ENCODE results near the gene PCDH9.

The PCDH9 gene

GRCh38 chr13:67192751-67193150 is 37.4 kb downstream of the PCDH9 start:
- no peak overlapping the region for H3K9ac ChIP-seq (ENCODE audit: low read length)
- H2AFZ ChIP-seq (ENCODE audit: insufficient read depth, low read length, poor library complexity): no peak overlapping the region
- no peak overlapping the region for H2BK5ac ChIP-seq (ENCODE audit: low read depth, low read length, poor library complexity)
- H4K12ac ChIP-seq (ENCODE audit: low read depth, low read length): no peak overlapping the region
- H3K4me2 ChIP-seq (ENCODE audit: low read length): no peak overlapping the region
- no peak overlapping the region for H2BK12ac ChIP-seq (ENCODE audit: low read length)
- H3K4ac ChIP-seq (ENCODE audit: low read depth, low read length): no peak overlapping the region
- H3K27me3 ChIP-seq (ENCODE audit: insufficient read depth, low read length): no peaks in the 10 kb centered on the region
- H3K14ac ChIP-seq (ENCODE audit: low read length): no peak overlapping the region
- no peaks in the 10 kb centered on the region for H3K79me1 ChIP-seq (ENCODE audit: low read length)
- H4K91ac ChIP-seq (ENCODE audit: low read depth, low read length): no peak overlapping the region
- H3K79me2 ChIP-seq (ENCODE audit: control insufficient read depth, insufficient read depth, low read length, poor library complexity): no peaks in the 10 kb centered on the region
- H3K4me3 ChIP-seq (ENCODE audit: low read depth, low read length): no peak overlapping the region
- no peaks in the 10 kb centered on the region for H3K9me3 ChIP-seq (ENCODE audit: insufficient read depth, low read depth, low read length)
- H3K4me1 ChIP-seq (ENCODE audit: control insufficient read depth in 1 of 2, insufficient read depth in 2 of 2, low read length in 2 of 2): no peaks in the 10 kb centered on the region
- no peaks in the 10 kb centered on the region for H3K36me3 ChIP-seq (ENCODE audit: control insufficient read depth in 1 of 2, insufficient read depth in 2 of 2, low read length in 2 of 2)
- no CpG with 5 or more reads among the region's 4 CpGs for WGBS (ENCODE audit: extremely low coverage, insufficient coverage, insufficient read length)
- H4K8ac ChIP-seq (ENCODE audit: low read depth, low read length): no peak overlapping the region
- no peak overlapping the region for H3K27ac ChIP-seq (ENCODE audit: low read depth, low read length)
- no peak overlapping the region for H2AK5ac ChIP-seq (ENCODE audit: low read length)
- no peak for DNase-seq
- no peak overlapping the region for H3K18ac ChIP-seq (ENCODE audit: low read length)
- no peak overlapping the region for H2BK120ac ChIP-seq (ENCODE audit: insufficient read depth, low read length, poor library complexity)
- no peak overlapping the region for H3K23ac ChIP-seq (ENCODE audit: low read length)

GRCh38 chr13:67186995-67187569 is 43.1 kb downstream of the PCDH9 start:
- Histone ChIP-seq H2AFZ (ENCODE audit: insufficient read depth, low read length, poor library complexity) (no peak overlapping the region), H3K4me2 (ENCODE audit: low read length) (no peak overlapping the region), H4K91ac (ENCODE audit: low read depth, low read length) (no peak overlapping the region), H3K9ac (ENCODE audit: low read length) (no peak overlapping the region), H2BK12ac (ENCODE audit: low read length) (no peak overlapping the region), H3K79me1 (ENCODE audit: low read length) (no peaks in the 10 kb centered on the region), H3K18ac (ENCODE audit: low read length) (no peak overlapping the region), H4K12ac (ENCODE audit: low read depth, low read length) (no peak overlapping the region), H2BK120ac (ENCODE audit: insufficient read depth, low read length, poor library complexity) (no peak overlapping the region), H2AK5ac (ENCODE audit: low read length) (no peak overlapping the region), H3K4me3 (ENCODE audit: low read depth, low read length) (no peak overlapping the region), H4K8ac (ENCODE audit: low read depth, low read length) (no peak overlapping the region), H3K27me3 (ENCODE audit: insufficient read depth, low read length) (no peaks in the 10 kb centered on the region), H3K4me1 (ENCODE audit: control insufficient read depth in 1 of 2, insufficient read depth in 2 of 2, low read length in 2 of 2) (no peaks in the 10 kb centered on the region), H3K4ac (ENCODE audit: low read depth, low read length) (no peak overlapping the region), H3K36me3 (ENCODE audit: control insufficient read depth in 1 of 2, insufficient read depth in 2 of 2, low read length in 2 of 2) (no peaks in the 10 kb centered on the region), H3K14ac (ENCODE audit: low read length) (no peak overlapping the region), H3K9me3 (ENCODE audit: insufficient read depth, low read depth, low read length) (no peaks in the 10 kb centered on the region), H3K27ac (ENCODE audit: low read depth, low read length) (no peak overlapping the region), H2BK5ac (ENCODE audit: low read depth, low read length, poor library complexity) (no peak overlapping the region), H3K79me2 (ENCODE audit: control insufficient read depth, insufficient read depth, low read length, poor library complexity) (no peaks in the 10 kb centered on the region), H3K23ac (ENCODE audit: low read length) (no peak overlapping the region)
- WGBS (ENCODE audit: extremely low coverage, insufficient coverage, insufficient read length): no CpG with 5 or more reads among the region's 6 CpGs
- no peak for DNase-seq

DNA sequence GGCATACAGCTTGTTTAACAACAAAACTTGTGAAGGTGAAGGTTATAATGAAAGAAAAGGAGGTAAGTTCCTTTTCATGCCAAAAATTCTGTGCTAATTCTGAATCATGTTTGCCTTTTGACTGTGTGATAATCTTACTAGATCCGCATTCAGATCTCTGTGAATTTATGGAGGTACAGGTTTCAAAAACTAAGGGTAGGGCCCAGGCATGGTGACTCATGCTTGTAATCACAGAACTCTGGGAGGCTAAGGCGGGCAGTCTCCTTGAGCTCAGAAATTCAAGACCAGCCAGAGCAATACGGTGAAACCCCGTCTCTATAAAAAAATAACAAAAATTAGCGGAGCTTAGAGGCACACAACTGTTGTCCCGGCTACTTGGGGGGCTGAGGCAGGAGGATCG is 45.9 kb downstream of the PCDH9 start:
- no peak overlapping the region for H2AK5ac ChIP-seq (ENCODE audit: low read length)
- H3K9ac ChIP-seq (ENCODE audit: low read length): no peak overlapping the region
- H3K4ac ChIP-seq (ENCODE audit: low read depth, low read length): no peak overlapping the region
- no peaks in the 10 kb centered on the region for H3K9me3 ChIP-seq (ENCODE audit: insufficient read depth, low read depth, low read length)
- H2BK120ac ChIP-seq (ENCODE audit: insufficient read depth, low read length, poor library complexity): no peak overlapping the region
- no peak overlapping the region for H2BK5ac ChIP-seq (ENCODE audit: low read depth, low read length, poor library complexity)
- H3K14ac ChIP-seq (ENCODE audit: low read length): no peak overlapping the region
- no peak overlapping the region for H3K27ac ChIP-seq (ENCODE audit: low read depth, low read length)
- H2BK12ac ChIP-seq (ENCODE audit: low read length): no peak overlapping the region
- no peak overlapping the region for H4K12ac ChIP-seq (ENCODE audit: low read depth, low read length)
- WGBS (ENCODE audit: extremely low coverage, insufficient coverage, insufficient read length): no CpG with 5 or more reads among the region's 7 CpGs
- no peak overlapping the region for H3K4me3 ChIP-seq (ENCODE audit: low read depth, low read length)
- no peak overlapping the region for H3K4me2 ChIP-seq (ENCODE audit: low read length)
- H4K8ac ChIP-seq (ENCODE audit: low read depth, low read length): no peak overlapping the region
- no peaks in the 10 kb centered on the region for H3K79me1 ChIP-seq (ENCODE audit: low read length)
- H3K23ac ChIP-seq (ENCODE audit: low read length): no peak overlapping the region
- peak in 1 of 2 donors; percentile 21 for DNase-seq
- H3K18ac ChIP-seq (ENCODE audit: low read length): no peak overlapping the region
- no peaks in the 10 kb centered on the region for H3K4me1 ChIP-seq (ENCODE audit: control insufficient read depth in 1 of 2, insufficient read depth in 2 of 2, low read length in 2 of 2)
- H4K91ac ChIP-seq (ENCODE audit: low read depth, low read length): no peak overlapping the region
- H3K36me3 ChIP-seq (ENCODE audit: control insufficient read depth in 1 of 2, insufficient read depth in 2 of 2, low read length in 2 of 2): no peaks in the 10 kb centered on the region
- no peaks in the 10 kb centered on the region for H3K79me2 ChIP-seq (ENCODE audit: control insufficient read depth, insufficient read depth, low read length, poor library complexity)
- H3K27me3 ChIP-seq (ENCODE audit: insufficient read depth, low read length): no peaks in the 10 kb centered on the region
- H2AFZ ChIP-seq (ENCODE audit: insufficient read depth, low read length, poor library complexity): no peak overlapping the region

DNA sequence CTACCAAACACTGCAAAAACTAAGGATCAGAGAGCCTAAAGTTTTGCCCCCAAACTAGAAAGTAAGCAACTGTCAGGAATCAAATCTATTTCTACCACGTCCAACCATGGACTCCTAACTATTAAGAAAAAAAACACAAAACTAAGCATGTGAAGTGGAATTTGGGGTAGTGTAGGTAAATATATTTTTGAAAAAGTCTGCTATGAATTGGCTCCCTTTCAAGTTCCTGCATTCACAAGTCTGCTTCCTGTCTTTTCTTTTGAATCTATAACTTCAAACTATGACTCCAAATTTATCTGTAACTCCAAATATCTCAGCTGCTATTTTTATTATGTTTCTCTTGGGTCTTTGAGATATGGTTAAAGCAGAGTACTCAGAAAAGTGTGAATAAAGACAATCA is 47.0 kb downstream of the PCDH9 start:
- H3K36me3 ChIP-seq (ENCODE audit: control insufficient read depth in 1 of 2, insufficient read depth in 2 of 2, low read length in 2 of 2): no peaks in the 10 kb centered on the region

More for the DNA sequence above, 47.0 kb downstream of the PCDH9 start:
- H3K79me1 ChIP-seq (ENCODE audit: low read length): no peaks in the 10 kb centered on the region
- no CpG with 5 or more reads among the region's 1 CpG for WGBS (ENCODE audit: extremely low coverage, insufficient coverage, insufficient read length)
- H3K23ac ChIP-seq (ENCODE audit: low read length): no peak overlapping the region
- H2AFZ ChIP-seq (ENCODE audit: insufficient read depth, low read length, poor library complexity): no peak overlapping the region
- no peak overlapping the region for H3K4me3 ChIP-seq (ENCODE audit: low read depth, low read length)
- H2BK12ac ChIP-seq (ENCODE audit: low read length): no peak overlapping the region
- H4K8ac ChIP-seq (ENCODE audit: low read depth, low read length): no peak overlapping the region
- H2BK120ac ChIP-seq (ENCODE audit: insufficient read depth, low read length, poor library complexity): no peak overlapping the region
- no peak overlapping the region for H3K14ac ChIP-seq (ENCODE audit: low read length)
- no peak overlapping the region for H3K9ac ChIP-seq (ENCODE audit: low read length)
- no peaks in the 10 kb centered on the region for H3K27me3 ChIP-seq (ENCODE audit: insufficient read depth, low read length)
- no peak overlapping the region for H3K4me2 ChIP-seq (ENCODE audit: low read length)
- no peak overlapping the region for H3K4ac ChIP-seq (ENCODE audit: low read depth, low read length)
- H3K18ac ChIP-seq (ENCODE audit: low read length): no peak overlapping the region
- no peaks in the 10 kb centered on the region for H3K4me1 ChIP-seq (ENCODE audit: control insufficient read depth in 1 of 2, insufficient read depth in 2 of 2, low read length in 2 of 2)
- H4K91ac ChIP-seq (ENCODE audit: low read depth, low read length): no peak overlapping the region
- no peaks in the 10 kb centered on the region for H3K9me3 ChIP-seq (ENCODE audit: insufficient read depth, low read depth, low read length)
- no peaks in the 10 kb centered on the region for H3K79me2 ChIP-seq (ENCODE audit: control insufficient read depth, insufficient read depth, low read length, poor library complexity)
- no peak overlapping the region for H4K12ac ChIP-seq (ENCODE audit: low read depth, low read length)
- no peak for DNase-seq
- no peak overlapping the region for H2AK5ac ChIP-seq (ENCODE audit: low read length)
- no peak overlapping the region for H3K27ac ChIP-seq (ENCODE audit: low read depth, low read length)
- no peak overlapping the region for H2BK5ac ChIP-seq (ENCODE audit: low read depth, low read length, poor library complexity)

Data from trophoblast cell (in vitro differentiated cells and primary cell).